ENCODE results near the gene PTPRZ1.

The PTPRZ1 gene

DNA sequence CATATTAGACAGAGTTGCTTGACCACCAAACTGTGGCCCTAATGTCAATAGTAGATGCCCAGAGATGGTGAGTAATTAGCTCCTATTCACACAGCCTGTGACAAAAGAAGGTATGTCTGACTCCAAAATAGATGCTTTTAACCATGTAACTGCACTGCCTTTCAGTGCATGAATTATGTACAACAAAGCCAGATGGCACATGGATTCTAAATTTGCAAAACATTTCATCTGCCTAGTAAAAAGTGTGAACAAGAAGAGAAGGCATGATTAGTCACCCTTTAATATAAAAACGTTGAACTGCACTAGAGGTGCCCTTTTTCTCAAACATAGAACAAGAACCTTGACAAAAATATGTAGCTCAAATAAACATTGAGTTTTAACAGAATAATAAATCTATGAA, 35.5 kb upstream of the PTPRZ1 start:
- Histone ChIP-seq H3K27ac (no peak overlapping the region), H3K27me3 (replicated peaks) (no peaks in the 10 kb centered on the region), H3K4me3 (ENCODE audit: low read depth, low read length) (no peak overlapping the region), H3K36me3 (replicated peaks) (no peaks in the 10 kb centered on the region)
- DNase-seq = no peak
- TF ChIP-seq, protein P1, sequence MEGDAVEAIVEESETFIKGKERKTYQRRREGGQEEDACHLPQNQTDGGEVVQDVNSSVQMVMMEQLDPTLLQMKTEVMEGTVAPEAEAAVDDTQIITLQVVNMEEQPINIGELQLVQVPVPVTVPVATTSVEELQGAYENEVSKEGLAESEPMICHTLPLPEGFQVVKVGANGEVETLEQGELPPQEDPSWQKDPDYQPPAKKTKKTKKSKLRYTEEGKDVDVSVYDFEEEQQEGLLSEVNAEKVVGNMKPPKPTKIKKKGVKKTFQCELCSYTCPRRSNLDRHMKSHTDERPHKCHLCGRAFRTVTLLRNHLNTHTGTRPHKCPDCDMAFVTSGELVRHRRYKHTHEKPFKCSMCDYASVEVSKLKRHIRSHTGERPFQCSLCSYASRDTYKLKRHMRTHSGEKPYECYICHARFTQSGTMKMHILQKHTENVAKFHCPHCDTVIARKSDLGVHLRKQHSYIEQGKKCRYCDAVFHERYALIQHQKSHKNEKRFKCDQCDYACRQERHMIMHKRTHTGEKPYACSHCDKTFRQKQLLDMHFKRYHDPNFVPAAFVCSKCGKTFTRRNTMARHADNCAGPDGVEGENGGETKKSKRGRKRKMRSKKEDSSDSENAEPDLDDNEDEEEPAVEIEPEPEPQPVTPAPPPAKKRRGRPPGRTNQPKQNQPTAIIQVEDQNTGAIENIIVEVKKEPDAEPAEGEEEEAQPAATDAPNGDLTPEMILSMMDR (IDR thresholded peaks at IDR 0.05; ENCODE audit: low read depth, low read length, missing control alignments) = no peak
- in situ Hi-C loops (cut with HindIII; ENCODE audit: low pct_ligation_motif_present, low sequenced_read_pairs) = no loop called here

DNA sequence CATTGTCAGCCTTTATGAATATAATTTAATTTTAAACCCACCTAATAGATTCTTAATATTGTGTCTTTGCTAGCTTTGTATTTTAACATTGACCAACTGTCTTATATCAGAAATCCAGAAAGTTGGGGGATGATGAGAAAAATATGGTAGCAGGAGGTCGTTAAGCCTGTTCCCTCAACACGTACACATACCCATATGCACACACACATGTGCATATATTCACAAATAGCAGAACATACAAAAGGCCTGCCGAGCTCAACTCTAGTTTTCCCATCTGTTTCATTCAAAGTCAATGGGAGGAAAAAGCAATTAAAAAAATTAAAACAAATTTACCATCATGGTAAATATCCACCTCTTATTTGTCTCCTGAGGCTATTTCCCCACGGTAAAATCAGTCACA, 25.9 kb upstream of the PTPRZ1 start:
- TF ChIP-seq, protein P1 (IDR thresholded peaks at IDR 0.05; ENCODE audit: low read depth, low read length, missing control alignments) = no peak
- no peaks in the 10 kb centered on the region for H3K27me3 ChIP-seq (replicated peaks)
- no peaks in the 10 kb centered on the region for H3K36me3 ChIP-seq (replicated peaks)
- H3K27ac ChIP-seq = no peak overlapping the region
- H3K4me3 ChIP-seq (ENCODE audit: low read depth, low read length) = no peak overlapping the region
- DNase-seq = no peak
- in situ Hi-C loops (cut with HindIII; ENCODE audit: low pct_ligation_motif_present, low sequenced_read_pairs) = no loop called here

- Histone ChIP-seq H3K36me3 (replicated peaks) (no peaks in the 10 kb centered on the region), H3K27me3 (replicated peaks) (no peaks in the 10 kb centered on the region), H3K4me3 (ENCODE audit: low read depth, low read length) (no peak overlapping the region), H3K27ac (no peak overlapping the region)
- in situ Hi-C loops (cut with HindIII; ENCODE audit: low pct_ligation_motif_present, low sequenced_read_pairs) = no loop called here
- TF ChIP-seq, protein P1 (IDR thresholded peaks at IDR 0.05; ENCODE audit: low read depth, low read length, missing control alignments) = no peak
- DNase-seq = no peak
Measured at GRCh38 chr7:121853307-121853706, 19.7 kb upstream of the PTPRZ1 start.

- Histone ChIP-seq H3K27ac (no peak overlapping the region), H3K4me3 (ENCODE audit: low read depth, low read length) (no peak overlapping the region), H3K36me3 (replicated peaks) (no peaks in the 10 kb centered on the region), H3K27me3 (replicated peaks) (no peaks in the 10 kb centered on the region)
- DNase-seq = no peak
- TF ChIP-seq, protein P1 (IDR thresholded peaks at IDR 0.05; ENCODE audit: low read depth, low read length, missing control alignments) = no peak
- in situ Hi-C loops (cut with HindIII; ENCODE audit: low pct_ligation_motif_present, low sequenced_read_pairs) = no loop called here
Measured at GRCh38 chr7:121860953-121861352, 12.0 kb upstream of the PTPRZ1 start.

- no peaks in the 10 kb centered on the region for H3K27me3 ChIP-seq (replicated peaks)
- no peaks in the 10 kb centered on the region for H3K36me3 ChIP-seq (replicated peaks)
- in situ Hi-C loops (cut with HindIII; ENCODE audit: low pct_ligation_motif_present, low sequenced_read_pairs) = no loop called here
- TF ChIP-seq, protein P1 (IDR thresholded peaks at IDR 0.05; ENCODE audit: low read depth, low read length, missing control alignments) = no peak
- H3K27ac ChIP-seq = no peak overlapping the region
- H3K4me3 ChIP-seq (ENCODE audit: low read depth, low read length) = no peak overlapping the region
- no peak for DNase-seq
Measured at GRCh38 chr7:121862591-121862990, 10.4 kb upstream of the PTPRZ1 start.

- no peak overlapping the region for H3K27ac ChIP-seq
- no peak overlapping the region for H3K4me3 ChIP-seq (ENCODE audit: low read depth, low read length)
- TF ChIP-seq, protein P1 (IDR thresholded peaks at IDR 0.05; ENCODE audit: low read depth, low read length, missing control alignments) = no peak
- no peaks in the 10 kb centered on the region for H3K36me3 ChIP-seq (replicated peaks)
- in situ Hi-C loops (cut with HindIII; ENCODE audit: low pct_ligation_motif_present, low sequenced_read_pairs) = no loop called here
- H3K27me3 ChIP-seq (replicated peaks) = peaks cover 20% of the 10 kb centered on the region
- no peak for DNase-seq
Measured at GRCh38 chr7:121871188-121871587, 1.8 kb upstream of the PTPRZ1 start.
